MCF 10A (cell line): ENCODE measurements around the gene RASGEF1C. TPM values are rescaled to one million over a fixed set of nuclear protein-coding genes. Genes with fewer than 3 reads are reported as not detected.

Experiments used
- BruUV-seq: library from RNA; stranded (reverse); fragments of 400-500 nt; replicated peaks from 2 replicates; lab custom pipeline; 2021; lab: Mats Ljungman, UMichigan
- CTCF ChIA-PET: fragments of 300-600 bp; sonication (Branson Sonifier 250); formaldehyde crosslinking; extraction: SDS; loops from one replicate; lab custom pipeline; 2021; ENCODE audit warnings: antibody characterized with exemption, inconsistent platforms; lab: Yijun Ruan, JAX
- POLR2A ChIA-PET: fragments of 300-600, 350-650 bp; sonication (Branson Sonifier 250); formaldehyde crosslinking; extraction: SDS; loops from one replicate; lab custom pipeline; 2020; ENCODE audit warnings: antibody characterized with exemption, inconsistent platforms; lab: Yijun Ruan, JAX
- DNase-seq: peaks from one replicate; pipeline ENCODE4 v3.0.0-alpha.2; 2018; ENCODE audit not compliant: unreplicated experiment
- H3K27ac Mint-ChIP-seq: one replicate; pipeline ENCODE4 v1.8.0; 2022; ENCODE audit warnings: mild to moderate bottlenecking, low read depth, mixed read lengths; ENCODE audit not compliant: unreplicated experiment
- H3K27me3 Mint-ChIP-seq: one replicate; pipeline ENCODE4 v1.8.0; 2022; ENCODE audit warnings: mixed read lengths; ENCODE audit not compliant: insufficient read depth, unreplicated experiment
- H3K36me3 Mint-ChIP-seq: one replicate; pipeline ENCODE4 v1.8.0; 2022; ENCODE audit warnings: mild to moderate bottlenecking, moderate library complexity, mixed read lengths; ENCODE audit not compliant: insufficient read depth, unreplicated experiment
- H3K4me1 Mint-ChIP-seq: one replicate; pipeline ENCODE4 v1.8.0; 2022; ENCODE audit warnings: mixed read lengths; ENCODE audit not compliant: insufficient read depth, unreplicated experiment
- H3K4me3 Mint-ChIP-seq: one replicate; pipeline ENCODE4 v1.8.0; 2022; ENCODE audit warnings: mild to moderate bottlenecking, moderate library complexity, mixed read lengths; ENCODE audit not compliant: unreplicated experiment
- H3K9me3 Mint-ChIP-seq: one replicate; pipeline ENCODE4 v1.8.0; 2022; ENCODE audit warnings: mixed read lengths; ENCODE audit not compliant: unreplicated experiment
- CTCF ChIP-seq: fragments of 200-600 bp; IDR thresholded peaks from one replicate; pipeline ENCODE4 v1.8.0; 2022; ENCODE audit warnings: antibody characterized with exemption, mild to moderate bottlenecking; ENCODE audit not compliant: unreplicated experiment
- intact Hi-C: fragments of 100-400 bp; cut with micrococcal nuclease; formaldehyde crosslinking; loops from 2 replicates; pipeline ENCODE4 v1.14.1; 2022
- total RNA-seq: library from RNA; stranded (reverse); gene quantifications from 2 replicates; pipeline ENCODE4 v1.2.3, GENCODE V29; 2022

The RASGEF1C gene
- total RNA-seq, 1 experiment from 2014 or later, result not detected

- intact Hi-C loops, result no loop called here
These were observed 95.2 kb downstream of the RASGEF1C start for GRCh38 chr5:180113660-180114303.

GRCh38 chr5:180112181-180112861 lies 96.7 kb downstream of the RASGEF1C start:
- ChIA-PET POLR2A (no interaction called here), CTCF (interaction anchor here (0.6 kb wide), 1 partner anchor 62 kb away, joined by 3 read pairs; no protein-coding TSS in a partner anchor)
- no TSS peak for BruUV-seq
- no peak for DNase-seq
- Mint-ChIP-seq H3K9me3 (peaks cover 17% of the 10 kb centered on the region), H3K4me1 (no peaks in the 10 kb centered on the region), H3K27me3 (no peaks in the 10 kb centered on the region), H3K27ac (no peak overlapping the region), H3K4me3 (no peak overlapping the region), H3K36me3 (peaks cover 6% of the 10 kb centered on the region)
- intact Hi-C loops, result no loop called here
- TF ChIP-seq CTCF, result no peak

More at GRCh38 chr5:180113660-180114303, 95.2 kb downstream of the RASGEF1C start:
- Mint-ChIP-seq H3K9me3 (peaks cover 8% of the 10 kb centered on the region), H3K4me3 (no peak overlapping the region), H3K36me3 (peaks cover under 1% of the 10 kb centered on the region), H3K4me1 (no peaks in the 10 kb centered on the region), H3K27ac (no peak overlapping the region), H3K27me3 (no peaks in the 10 kb centered on the region)
- CTCF ChIA-PET, result no interaction called here
- POLR2A ChIA-PET, result interaction anchor here (0.9 kb wide), 1 partner anchor 33 kb away, joined by 3 read pairs; no protein-coding TSS in a partner anchor
- DNase-seq, result no peak
- no peak for TF ChIP-seq CTCF
- BruUV-seq, result no TSS peak

GRCh38 chr5:180111273-180112002 lies 97.6 kb downstream of the RASGEF1C start:
- H3K9me3 Mint-ChIP-seq, result peaks cover 26% of the 10 kb centered on the region
- H3K27me3 Mint-ChIP-seq, result no peaks in the 10 kb centered on the region
- no peaks in the 10 kb centered on the region for H3K4me1 Mint-ChIP-seq
- DNase-seq, result no peak
- no peak overlapping the region for H3K27ac Mint-ChIP-seq
- intact Hi-C loops, result no loop called here
- ChIA-PET POLR2A (interaction anchor here (0.7 kb wide), 1 partner anchor 210 kb away, joined by 3 read pairs; no protein-coding TSS in a partner anchor), CTCF (no interaction called here)
- no peak for TF ChIP-seq CTCF
- peaks cover 6% of the 10 kb centered on the region for H3K36me3 Mint-ChIP-seq
- no peak overlapping the region for H3K4me3 Mint-ChIP-seq
- BruUV-seq, result no TSS peak

- H3K36me3 Mint-ChIP-seq, result peaks cover 6% of the 10 kb centered on the region
- no peak overlapping the region for H3K27ac Mint-ChIP-seq
- no peak for DNase-seq
- no peak for TF ChIP-seq CTCF
- H3K27me3 Mint-ChIP-seq, result no peaks in the 10 kb centered on the region
- ChIA-PET CTCF (interaction anchor here (0.6 to 0.9 kb wide), 4 partner anchors 13 to 417 kb away, joined by 3 to 7 read pairs (median 4); no protein-coding TSS in a partner anchor), POLR2A (interaction anchor here (0.6 kb wide), 1 partner anchor 121 kb away, joined by 3 read pairs; no protein-coding TSS in a partner anchor)
- peaks cover 32% of the 10 kb centered on the region for H3K9me3 Mint-ChIP-seq
- H3K4me3 Mint-ChIP-seq, result no peak overlapping the region
- intact Hi-C loops, result no loop called here
- no peaks in the 10 kb centered on the region for H3K4me1 Mint-ChIP-seq
- BruUV-seq, result no TSS peak
These were observed 99.1 kb downstream of the RASGEF1C start for GRCh38 chr5:180109920-180110319.
